Heart left ventricle (tissue), 13 donors: Measurements from ENCODE around the gene PAK1.

Experiments used
- CTCF ChIP-seq, 12 donors: fragments of 200-600 bp; sonication (generic) in 4 of 12; IDR thresholded peaks; one replicate each; pipeline versions ENCODE4 v1.5.0 to v1.8.0; 2018 to 2022; ENCODE audit warnings: antibody characterized with exemption in 12 of 12, mild to moderate bottlenecking in 5 of 12
- POLR2A ChIP-seq, 2 donors: fragments of 450-650 bp; IDR thresholded peaks; one replicate each; pipeline ENCODE4 v1.6.1; 2017; ENCODE audit warnings: antibody characterized with exemption in 2 of 2, mild to moderate bottlenecking in 2 of 2, moderate library complexity in 2 of 2
- donor health status: ischemic (EF 13 %, LVEDD 7.1; RV severe dilation, severe dysfunction).
- donor health status: DM: no; HTN: yes; CAD: no.
- donor health status: DM: no; HTN: no; CAD: no.
- donor health status: ischemic (EF 25% LVEDD 6.9; RV normal size, moderate dysfunction).
- donor health status: ischemic (EF 25% LVEDD 5.7; RV mildly dilated, moderate dysfunction).
- donor health status: ischemic (EF 35%, LVEDD 5.7; RV mildly dilated, moderate dysfunction).
- donor health status: nonischemic (EF 11% LVEDD 7.7; RV severe dilation, severe dysfunction).
- donor health status: DM: yes; HTN: yes; CAD: no.
- donor health status: PGD.
- donor health status: ischemic (EF 29% LVEDD 5.4; RV normal size, mild dysfunction).
- donor health status: nonischemic (EF 23%, LVEDD 6.1; RV moderate dilation, normal function).

- no peak for TF ChIP-seq POLR2A (IDR thresholded peaks at IDR 0.05)
- TF ChIP-seq CTCF (IDR thresholded peaks at IDR 0.05), result no peak
Observed at GRCh38 chr11:77474684-77475060, 778 bp upstream of the PAK1 start.
